SU-DHL-6 (cell line): ENCODE results near the gene APOL4.

Experiments
- H2AFZ ChIP-seq: fragments of 200-600 bp; sonication (generic); 2 replicates; pipeline ENCODE4 v1.6.1; 2014; ENCODE audit warnings: low read depth, mild to moderate bottlenecking, moderate library complexity, mixed read lengths, antibody characterized with exemption, low read length; ENCODE audit not compliant: severe bottlenecking
- H3F3A ChIP-seq: fragments of 200-600 bp; shearing (Covaris generic); 2 replicates; pipeline ENCODE4 v1.6.0; 2016; ENCODE audit warnings: antibody characterized with exemption, mild to moderate bottlenecking; ENCODE audit not compliant: insufficient read depth
- H3K27ac ChIP-seq: fragments of 200-600 bp; sonication (generic); 2 replicates; pipeline ENCODE4 v1.5.1; 2016; ENCODE audit warnings: low read depth, mild to moderate bottlenecking, low read length, moderate library complexity, mixed read lengths
- H3K27me3 ChIP-seq: fragments of 200-600 bp; sonication (generic), shearing (Covaris generic); 2 replicates; pipeline ENCODE4 v1.6.0; 2014; ENCODE audit warnings: mild to moderate bottlenecking, low read length
- H3K36me3 ChIP-seq: fragments of 200-600 bp; sonication (generic); 2 replicates; pipeline ENCODE4 v1.6.1; 2014; ENCODE audit warnings: mild to moderate bottlenecking, low read length, mixed read lengths
- H3K4me2 ChIP-seq: fragments of 300-600, 200-600 bp; shearing (Covaris generic), sonication (generic); 2 replicates; pipeline ENCODE4 v1.6.0; 2014; ENCODE audit warnings: low read length, low read depth, mild to moderate bottlenecking; ENCODE audit not compliant: poor library complexity, severe bottlenecking
- H3K4me3 ChIP-seq: fragments of 200-600 bp; sonication (generic); 2 replicates; pipeline ENCODE4 v1.5.1; 2014; ENCODE audit warnings: antibody characterized with exemption, low read length, mild to moderate bottlenecking, mixed read lengths; ENCODE audit not compliant: insufficient read depth, poor library complexity, severe bottlenecking
- H3K79me2 ChIP-seq: fragments of 200-600 bp; sonication (generic); 2 replicates; pipeline ENCODE4 v1.6.1; 2014; ENCODE audit warnings: mild to moderate bottlenecking, low read length, moderate library complexity; ENCODE audit not compliant: insufficient read depth
- H3K9ac ChIP-seq: fragments of 200-600 bp; sonication (generic); 2 replicates; pipeline ENCODE4 v1.7.0; 2014; ENCODE audit warnings: mild to moderate bottlenecking, low read length
- H3K9me2 ChIP-seq: fragments of 200-600 bp; sonication (generic); replicated peaks from 2 replicates; pipeline ENCODE4 v1.6.1; 2014; ENCODE audit warnings: low read length; ENCODE audit not compliant: insufficient read depth
- H3K9me3 ChIP-seq: fragments of 200-600 bp; sonication (generic); 2 replicates; pipeline ENCODE4 v1.6.1; 2014; ENCODE audit warnings: low read length, mixed read lengths; ENCODE audit not compliant: insufficient read depth
- H4K20me1 ChIP-seq: fragments of 200-600 bp; sonication (generic); 2 replicates; pipeline ENCODE4 v1.6.1; 2014; ENCODE audit warnings: low read depth, mild to moderate bottlenecking, antibody characterized with exemption, low read length, moderate library complexity, mixed read lengths
- EZH2phosphoT487 ChIP-seq: fragments of 200-600 bp; sonication (generic), shearing (Covaris generic); conservative IDR thresholded peaks from 2 replicates; pipeline ENCODE4 v1.6.1; 2018; ENCODE audit warnings: mild to moderate bottlenecking, antibody characterized with exemption, low read length, moderate library complexity, mixed read lengths
- TF ChIP-seq, protein P1 (sequence below): fragments of 200-600 bp; sonication (generic); IDR thresholded peaks from one replicate; pipeline ENCODE4 v1.5.1; 2017; ENCODE audit warnings: antibody characterized with exemption, mild to moderate bottlenecking, low read length, moderate library complexity; ENCODE audit not compliant: insufficient read depth, poor library complexity, severe bottlenecking

The APOL4 gene

DNA sequence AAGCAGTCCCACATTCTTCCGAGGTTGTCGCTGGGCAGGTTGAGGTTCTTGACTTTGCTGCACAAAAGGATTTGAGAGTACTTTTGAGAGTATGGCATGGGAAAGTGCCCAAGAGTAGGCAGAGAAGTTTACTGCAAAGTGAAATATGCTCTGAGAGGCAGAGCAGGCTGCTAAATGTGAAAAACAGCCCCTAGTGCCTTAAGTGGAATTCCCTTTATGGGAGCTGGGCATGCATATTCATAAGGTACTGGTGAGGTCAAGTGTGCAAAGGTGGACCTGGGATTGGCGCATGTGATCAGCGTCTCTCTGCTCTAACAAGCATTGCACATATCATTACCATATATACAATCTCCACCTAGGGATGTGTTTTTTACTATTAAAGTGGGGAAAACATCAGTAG lies 12.0 kb upstream of the APOL4 start:
- no peaks in the 10 kb centered on the region for H3F3A ChIP-seq
- no peaks in the 10 kb centered on the region for H3K9me2 ChIP-seq
- H3K4me2 ChIP-seq = no peak overlapping the region
- H3K4me3 ChIP-seq = no peak overlapping the region
- H4K20me1 ChIP-seq = no peaks in the 10 kb centered on the region
- H3K9me3 ChIP-seq = no peaks in the 10 kb centered on the region
- H2AFZ ChIP-seq = no peak overlapping the region
- no peak overlapping the region for H3K27ac ChIP-seq
- H3K9ac ChIP-seq = no peak overlapping the region
- H3K27me3 ChIP-seq = no peaks in the 10 kb centered on the region
- no peaks in the 10 kb centered on the region for H3K36me3 ChIP-seq
- TF ChIP-seq, protein P1, sequence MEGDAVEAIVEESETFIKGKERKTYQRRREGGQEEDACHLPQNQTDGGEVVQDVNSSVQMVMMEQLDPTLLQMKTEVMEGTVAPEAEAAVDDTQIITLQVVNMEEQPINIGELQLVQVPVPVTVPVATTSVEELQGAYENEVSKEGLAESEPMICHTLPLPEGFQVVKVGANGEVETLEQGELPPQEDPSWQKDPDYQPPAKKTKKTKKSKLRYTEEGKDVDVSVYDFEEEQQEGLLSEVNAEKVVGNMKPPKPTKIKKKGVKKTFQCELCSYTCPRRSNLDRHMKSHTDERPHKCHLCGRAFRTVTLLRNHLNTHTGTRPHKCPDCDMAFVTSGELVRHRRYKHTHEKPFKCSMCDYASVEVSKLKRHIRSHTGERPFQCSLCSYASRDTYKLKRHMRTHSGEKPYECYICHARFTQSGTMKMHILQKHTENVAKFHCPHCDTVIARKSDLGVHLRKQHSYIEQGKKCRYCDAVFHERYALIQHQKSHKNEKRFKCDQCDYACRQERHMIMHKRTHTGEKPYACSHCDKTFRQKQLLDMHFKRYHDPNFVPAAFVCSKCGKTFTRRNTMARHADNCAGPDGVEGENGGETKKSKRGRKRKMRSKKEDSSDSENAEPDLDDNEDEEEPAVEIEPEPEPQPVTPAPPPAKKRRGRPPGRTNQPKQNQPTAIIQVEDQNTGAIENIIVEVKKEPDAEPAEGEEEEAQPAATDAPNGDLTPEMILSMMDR = no peak
- no peak for TF ChIP-seq EZH2phosphoT487
- no peaks in the 10 kb centered on the region for H3K79me2 ChIP-seq

DNA sequence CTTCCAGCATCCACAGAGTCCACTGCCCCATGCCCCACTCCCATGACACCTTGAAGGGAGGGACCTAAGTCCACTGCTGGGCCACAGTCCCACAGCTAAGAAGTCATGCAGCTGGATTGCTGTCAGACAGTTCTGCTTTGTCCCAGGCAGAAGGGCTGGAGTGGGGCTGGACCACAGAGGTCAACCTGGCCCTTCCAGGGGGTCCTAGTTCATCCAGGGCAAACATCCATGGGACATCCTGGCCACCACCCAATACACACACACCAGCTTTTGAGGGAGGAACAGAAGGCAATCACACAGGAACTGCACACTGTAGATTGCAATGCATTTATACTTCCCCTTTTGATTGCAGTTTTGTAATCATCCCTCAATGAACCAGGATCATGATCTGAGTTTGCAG lies 11.3 kb upstream of the APOL4 start:
- Histone ChIP-seq H3K4me2 (no peak overlapping the region), H3K79me2 (no peaks in the 10 kb centered on the region), H3K27ac (no peak overlapping the region), H3K27me3 (no peaks in the 10 kb centered on the region), H4K20me1 (no peaks in the 10 kb centered on the region), H3K4me3 (no peak overlapping the region), H3F3A (no peaks in the 10 kb centered on the region), H3K36me3 (no peaks in the 10 kb centered on the region), H3K9me3 (no peaks in the 10 kb centered on the region), H3K9me2 (no peaks in the 10 kb centered on the region), H3K9ac (no peak overlapping the region), H2AFZ (no peak overlapping the region)
- no peak for TF ChIP-seq EZH2phosphoT487
- TF ChIP-seq, protein P1 = no peak

DNA sequence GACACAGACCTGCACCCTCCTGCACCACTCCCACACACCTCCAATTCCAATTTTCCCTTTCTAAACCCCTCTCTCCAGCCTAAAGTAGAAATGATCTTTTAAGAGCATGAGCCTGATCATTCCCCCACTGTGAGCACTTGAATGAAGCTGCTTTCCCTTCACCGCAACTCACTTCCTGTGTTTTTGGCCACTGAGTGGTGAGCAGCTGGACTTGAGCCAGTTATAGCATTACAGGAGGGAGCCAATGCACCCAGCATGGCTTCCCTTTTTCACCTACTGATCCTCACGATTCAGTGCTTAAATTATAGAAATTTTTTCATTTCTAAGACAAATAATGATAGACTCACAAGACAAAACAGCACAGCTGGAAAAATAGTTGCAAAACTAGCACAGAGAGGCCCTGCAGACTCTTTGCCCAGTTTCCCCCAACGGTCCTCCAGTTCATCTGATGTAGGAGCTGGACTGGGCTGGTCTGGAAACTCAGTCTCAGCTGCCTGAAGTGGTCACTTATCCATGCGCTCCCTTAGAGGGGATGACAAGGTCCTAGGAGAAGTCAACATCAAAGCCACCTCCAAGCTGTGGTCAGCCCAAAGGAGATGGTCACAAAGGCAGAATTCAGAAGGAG lies 9.7 kb upstream of the APOL4 start:
- no peak overlapping the region for H3K4me3 ChIP-seq
- no peaks in the 10 kb centered on the region for H3K79me2 ChIP-seq
- no peak overlapping the region for H3K4me2 ChIP-seq
- no peaks in the 10 kb centered on the region for H4K20me1 ChIP-seq
- H2AFZ ChIP-seq = no peak overlapping the region
- H3K9me2 ChIP-seq = no peaks in the 10 kb centered on the region
- no peak overlapping the region for H3K27ac ChIP-seq
- H3F3A ChIP-seq = no peaks in the 10 kb centered on the region
- H3K9ac ChIP-seq = no peak overlapping the region
- H3K27me3 ChIP-seq = no peaks in the 10 kb centered on the region
- TF ChIP-seq EZH2phosphoT487 = no peak
- TF ChIP-seq, protein P1 = no peak
- H3K36me3 ChIP-seq = no peaks in the 10 kb centered on the region
- H3K9me3 ChIP-seq = no peaks in the 10 kb centered on the region
